K562 treated with DMSO at 1 percent for 12 hours (cell line): ENCODE results near the gene ANKRD10. TPM values are rescaled to one million over a fixed set of nuclear protein-coding genes. Genes with fewer than 3 reads are reported as not detected.

Experiments used
- total RNA-seq: library from RNA; unstranded; fragments of 300-600 nt; gene quantifications from 2 replicates; pipeline ENCODE4 v1.2.3, GENCODE V29; 2022; ENCODE audit not compliant: insufficient read depth

ANKRD10 gene
- total RNA-seq = 26.5 and 47.1 TPM in 2 replicates

GRCh38 chr13:110915057-110915873 is at the start of gene ANKRD10:
Gene ANKRD10, minus strand, starts transcription at chr13:110915069. Its CDS starts 135 bp downstream, at chr13:110914934.

Other genes with a start within 250 kb of the ANKRD10 start
- gene CARS2, start 209.0 kb downstream of the ANKRD10 start, total RNA-seq = 20.2 and 34.0 TPM in 2 replicates
- 12.0 and 18.3 TPM in 2 replicates for gene ING1, start 201.4 kb downstream of the ANKRD10 start, total RNA-seq
- 9.6 and 45.3 TPM in 2 replicates for gene ARHGEF7, start 200.2 kb upstream of the ANKRD10 start, total RNA-seq